Gastrocnemius medialis (tissue), 4 donors: ENCODE measurements around the gene CNIH3. TPM values are rescaled to one million over a fixed set of nuclear protein-coding genes. Genes with fewer than 3 reads are reported as not detected.

Experiments
- ATAC-seq, 2 donors: fragments of 150-250 bp; one replicate each; pipeline ENCODE4 v1.9.1; 2016
- DNase-seq, 2 donors: peaks; one replicate each; pipeline ENCODE4 v3.0.0-alpha.2; 2019
- H3K27ac ChIP-seq, 4 donors: fragments of 200-600 bp; sonication (generic); 1 replicate in 1 of 4; 2 replicates in 3 of 4; pipeline ENCODE4 v1.5.1; 2016 to 2018; ENCODE audit warnings: mild to moderate bottlenecking in 2 of 4, moderate library complexity in 1 of 4
- H3K27me3 ChIP-seq, 3 donors: fragments of 200-600 bp; sonication (generic) in 2 of 3; 1 replicate in 1 of 3; 2 replicates in 2 of 3; pipeline versions ENCODE4 v1.5.1 to v1.6.0; 2016 to 2019; ENCODE audit warnings: mild to moderate bottlenecking in 1 of 3, moderate library complexity in 1 of 3
- H3K36me3 ChIP-seq, 2 donors: fragments of 200-600 bp; sonication (generic) in 1 of 2; one replicate each; pipeline ENCODE4 v1.5.1; 2017 to 2018
- H3K4me1 ChIP-seq, 2 donors: fragments of 200-600 bp; sonication (generic) in 1 of 2; one replicate each; pipeline ENCODE4 v1.5.1; 2016 to 2017; ENCODE audit warnings: mild to moderate bottlenecking in 2 of 2
- H3K4me3 ChIP-seq, 4 donors: fragments of 200-600 bp; sonication (generic) in 3 of 4; 1 replicate in 1 of 4; 2 replicates in 3 of 4; pipeline ENCODE4 v1.5.1; 2016 to 2019; ENCODE audit warnings: mild to moderate bottlenecking in 2 of 4
- H3K9me3 ChIP-seq, 3 donors: fragments of 200-600 bp; sonication (generic) in 2 of 3; 1 replicate in 1 of 3; 2 replicates in 2 of 3; pipeline ENCODE4 v1.5.1; 2016 to 2019
- CTCF ChIP-seq, 5 experiments: fragments of 450-650 bp in 3 of 5; fragments of 200-600 bp in 2 of 5; sonication (generic) in 2 of 5; IDR thresholded peaks in 4 of 5; conservative IDR thresholded peaks in 1 of 5; 1 replicate in 4 of 5; 2 replicates in 1 of 5; pipeline ENCODE4 v1.5.1; 2016 to 2019; ENCODE audit warnings: antibody characterized with exemption in 5 of 5, mild to moderate bottlenecking in 3 of 5, moderate library complexity in 3 of 5
- POLR2A ChIP-seq, 2 donors: fragments of 450-650 bp; IDR thresholded peaks; one replicate each; pipeline ENCODE4 v1.6.1; 2017; ENCODE audit warnings: antibody characterized with exemption in 2 of 2, mild to moderate bottlenecking in 2 of 2, moderate library complexity in 2 of 2
- in situ Hi-C, 4 donors: fragments of 200-750 bp; cut with MboI; loops; one replicate each; pipeline versions ENCODE4 v1.15.0 to v1.8.0; 2017; ENCODE audit warnings: low sequenced_read_pairs in 4 of 4
- intact Hi-C: fragments of 100-400 bp; cut with DNase I; formaldehyde crosslinking; loops from one replicate; pipeline ENCODE4 v1.15.1; 2023; ENCODE audit warnings: low total_unique reads
- total RNA-seq, 4 donors: library from RNA; depleted of rRNA; stranded (reverse); fragments of >200 nt; gene quantifications; one replicate each; pipeline versions ENCODE4 v1.1.0 to v1.2.3, GENCODE V29; 2016

The CNIH3 gene
- total RNA-seq, 4 donors from 2014 or later: 0.95 to 1.6 (median 1.5) TPM; not detected in 1

DNA sequence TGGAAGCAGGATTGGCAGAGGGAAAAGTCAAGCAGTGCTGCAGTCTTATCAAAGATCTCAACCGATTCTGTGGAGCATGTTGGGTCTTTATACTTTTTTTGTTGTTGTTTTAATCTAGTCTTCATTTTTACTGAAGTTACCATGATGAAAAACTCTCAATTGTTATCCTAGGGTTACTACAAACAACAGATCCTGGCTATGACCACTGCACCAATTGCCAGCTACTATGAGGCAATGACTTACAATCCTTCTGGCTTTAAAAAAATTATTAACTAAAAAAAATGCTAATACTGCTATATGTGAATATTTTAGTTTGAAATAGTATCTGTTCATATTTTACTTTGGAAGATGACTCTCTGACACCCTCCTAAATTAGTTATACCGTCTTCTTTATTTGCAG, 145.9 kb downstream of the CNIH3 start:
- Histone ChIP-seq H3K27ac (no peak overlapping the region), H3K4me1 (no peaks in the 10 kb centered on the region), H3K4me3 (no peak overlapping the region), H3K9me3 (no peaks in the 10 kb centered on the region), H3K36me3 (no peaks in the 10 kb centered on the region), H3K27me3 (no peaks in the 10 kb centered on the region)
- ATAC-seq (no peak), DNase-seq (no peak)
- intact Hi-C loops: no loop called here
- TF ChIP-seq CTCF (IDR thresholded peaks at IDR 0.05 in 4 of 5, conservative IDR thresholded peaks at IDR 0.05 in 1 of 5): no peak
- no peak for TF ChIP-seq POLR2A (IDR thresholded peaks at IDR 0.05)
- in situ Hi-C loops: no loop called here

GRCh38 chr1:224762701-224763100, 146.6 kb downstream of the CNIH3 start:
- TF ChIP-seq CTCF (IDR thresholded peaks at IDR 0.05 in 4 of 5, conservative IDR thresholded peaks at IDR 0.05 in 1 of 5): no peak
- no peak for TF ChIP-seq POLR2A (IDR thresholded peaks at IDR 0.05)
- intact Hi-C loops: no loop called here
- H3K36me3 ChIP-seq: no peaks in the 10 kb centered on the region
- H3K9me3 ChIP-seq: no peaks in the 10 kb centered on the region
- in situ Hi-C loops: no loop called here
- H3K4me3 ChIP-seq: no peak overlapping the region
- H3K27ac ChIP-seq: no peak overlapping the region
- DNase-seq (no peak), ATAC-seq (no peak)
- H3K27me3 ChIP-seq: no peaks in the 10 kb centered on the region
- H3K4me1 ChIP-seq: no peaks in the 10 kb centered on the region

GRCh38 chr1:224763126-224763775, 147.1 kb downstream of the CNIH3 start:
- H3K4me3 ChIP-seq: no peak overlapping the region
- no peaks in the 10 kb centered on the region for H3K27me3 ChIP-seq
- no peaks in the 10 kb centered on the region for H3K36me3 ChIP-seq
- intact Hi-C loops (no loop called here), in situ Hi-C loops (no loop called here)
- no peaks in the 10 kb centered on the region for H3K9me3 ChIP-seq
- no peak for TF ChIP-seq CTCF (IDR thresholded peaks at IDR 0.05 in 4 of 5, conservative IDR thresholded peaks at IDR 0.05 in 1 of 5)
- no peak for TF ChIP-seq POLR2A (IDR thresholded peaks at IDR 0.05)
- ATAC-seq (no peak), DNase-seq (no peak)
- H3K27ac ChIP-seq: no peak overlapping the region
- H3K4me1 ChIP-seq: no peaks in the 10 kb centered on the region

DNA sequence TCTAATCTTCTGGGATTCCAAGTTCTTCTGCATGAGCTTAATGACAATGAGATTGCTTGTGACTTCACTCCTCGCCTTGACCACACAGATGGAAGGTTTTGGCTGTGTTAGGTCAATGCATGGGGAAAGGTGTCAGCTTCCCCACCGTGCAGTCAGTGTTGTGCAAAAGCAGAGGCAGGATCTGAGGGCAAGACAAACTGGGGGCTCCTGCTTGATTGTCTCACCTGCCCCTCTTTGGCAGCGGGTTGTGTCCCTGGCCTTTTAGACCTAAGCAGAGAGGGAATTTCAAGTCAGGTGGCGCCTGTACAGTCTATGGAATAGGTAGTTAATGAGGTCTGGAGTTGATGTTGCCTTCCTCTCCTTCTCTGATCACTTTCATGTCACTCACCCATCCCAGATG, 150.1 kb downstream of the CNIH3 start:
- no peak for ATAC-seq
- Histone ChIP-seq H3K4me3 (no peak overlapping the region), H3K27ac (no peak overlapping the region), H3K27me3 (no peaks in the 10 kb centered on the region), H3K4me1 (no peaks in the 10 kb centered on the region), H3K36me3 (no peaks in the 10 kb centered on the region), H3K9me3 (no peaks in the 10 kb centered on the region)
- in situ Hi-C loops (no loop called here), intact Hi-C loops (no loop called here)
- TF ChIP-seq POLR2A (IDR thresholded peaks at IDR 0.05) (no peak), CTCF (IDR thresholded peaks at IDR 0.05 in 4 of 5, conservative IDR thresholded peaks at IDR 0.05 in 1 of 5) (no peak)
- no peak for DNase-seq

- no peak overlapping the region for H3K4me3 ChIP-seq
- H3K27ac ChIP-seq: no peak overlapping the region
- no peaks in the 10 kb centered on the region for H3K27me3 ChIP-seq
- DNase-seq: no peak
- no peaks in the 10 kb centered on the region for H3K9me3 ChIP-seq
- ATAC-seq: no peak
- no peaks in the 10 kb centered on the region for H3K36me3 ChIP-seq
- TF ChIP-seq POLR2A (IDR thresholded peaks at IDR 0.05): no peak
- no peak for TF ChIP-seq CTCF (IDR thresholded peaks at IDR 0.05 in 4 of 5, conservative IDR thresholded peaks at IDR 0.05 in 1 of 5)
- intact Hi-C loops: no loop called here
- H3K4me1 ChIP-seq: no peaks in the 10 kb centered on the region
- in situ Hi-C loops: no loop called here
Observed at GRCh38 chr1:224767031-224767430, 150.9 kb downstream of the CNIH3 start.
